ENCODE measurements around the gene KIF5B. TPM values are rescaled to one million over a fixed set of nuclear protein-coding genes. Genes with fewer than 3 reads are reported as not detected.
"Not testable (repeated sequence)": the region's sequence is repeated elsewhere in the genome, so short reads cannot be mapped to it uniquely, and the experiment has no call there.

Gene KIF5B
- total RNA-seq (10 to 100 TPM; 46.6 to 47.8 TPM), polyA plus RNA-seq (10 to 100 TPM; 17.0 to 19.6 (median 17.9) TPM), total RNA-seq (178 to 302 (median 226) reads per million in 6 experiments)

GRCh38 chr10:32056136-32057035 lies at the start of gene KIF5B:
Gene KIF5B, minus strand, starts transcription at chr10:32056425. Its CDS starts 452 bp downstream, at chr10:32055973.
- POLR2A ChIA-PET, result interaction anchor here (0.8 to 1.6 kb wide), 3 partner anchors 10 to 289 kb away, joined by 3 to 5 read pairs (median 3); no protein-coding TSS in a partner anchor
- ATAC-seq (peak; percentile 81 to 87), DNase-seq (peak; percentile 73 to 96 (median 88))
- H3K4me1 Mint-ChIP-seq, result peaks cover 4 to 56% (median 42%) of the 10 kb centered on the region in 4 donors
- peak within 1 kb of the TSS; percentile 90 to 99 (median 95) for H3K27ac Mint-ChIP-seq
- H3K9me3 Mint-ChIP-seq, result no peaks in the 10 kb centered on the region
- no peaks in the 10 kb centered on the region for H3K27me3 Mint-ChIP-seq
- H3K36me3 Mint-ChIP-seq, result no peaks in the 10 kb centered on the region
- H3K4me3 Mint-ChIP-seq, result peak within 1 kb of the TSS; percentile 91 to 99 (median 96)

GRCh38 chr10:32105782-32106382 lies 49.7 kb upstream of the KIF5B start:
- ATAC-seq, result no peak
- H3K4me3 Mint-ChIP-seq, result no peak overlapping the region
- POLR2A ChIA-PET, result no interaction called here
- peaks cover 0 to 9% (median 3%) of the 10 kb centered on the region in 5 donors for H3K27me3 Mint-ChIP-seq
- no peak overlapping the region for H3K27ac Mint-ChIP-seq
- peaks cover 0 to 2% (median 0%) of the 10 kb centered on the region in 3 donors for H3K36me3 Mint-ChIP-seq
- DNase-seq, result no peak
- no peaks in the 10 kb centered on the region for H3K4me1 Mint-ChIP-seq
- peaks cover 0 to 2% (median 0%) of the 10 kb centered on the region in 9 donors for H3K9me3 Mint-ChIP-seq

GRCh38 chr10:32104622-32105509 lies 48.6 kb upstream of the KIF5B start:
- H3K27ac Mint-ChIP-seq, result peak overlapping the region in 1 of 10 donors; percentile 7

GRCh38 chr10:32104181-32104580 lies 48.0 kb upstream of the KIF5B start:
- H3K27ac Mint-ChIP-seq, result no peak overlapping the region
- peaks cover 0 to 4% (median under 1%) of the 10 kb centered on the region in 9 donors for H3K9me3 Mint-ChIP-seq
- H3K36me3 Mint-ChIP-seq, result peaks cover 0 to 3% (median 2%) of the 10 kb centered on the region in 3 donors
- DNase-seq, result no peak
- H3K27me3 Mint-ChIP-seq, result peaks cover 0 to 9% (median 3%) of the 10 kb centered on the region in 5 donors
- no peaks in the 10 kb centered on the region for H3K4me1 Mint-ChIP-seq
- no peak for ATAC-seq
- no peak overlapping the region for H3K4me3 Mint-ChIP-seq
- POLR2A ChIA-PET, result no interaction called here

More at GRCh38 chr10:32104622-32105509, 48.6 kb upstream of the KIF5B start:
- no peak for ATAC-seq
- POLR2A ChIA-PET, result no interaction called here
- Mint-ChIP-seq H3K4me1 (no peaks in the 10 kb centered on the region), H3K27me3 (peaks cover 0 to 9% (median 3%) of the 10 kb centered on the region in 5 donors), H3K4me3 (no peak overlapping the region), H3K36me3 (peaks cover 0 to 2% (median 0%) of the 10 kb centered on the region in 3 donors), H3K9me3 (peaks cover 0 to 2% (median 0%) of the 10 kb centered on the region in 9 donors)
- DNase-seq, result no peak

DNA sequence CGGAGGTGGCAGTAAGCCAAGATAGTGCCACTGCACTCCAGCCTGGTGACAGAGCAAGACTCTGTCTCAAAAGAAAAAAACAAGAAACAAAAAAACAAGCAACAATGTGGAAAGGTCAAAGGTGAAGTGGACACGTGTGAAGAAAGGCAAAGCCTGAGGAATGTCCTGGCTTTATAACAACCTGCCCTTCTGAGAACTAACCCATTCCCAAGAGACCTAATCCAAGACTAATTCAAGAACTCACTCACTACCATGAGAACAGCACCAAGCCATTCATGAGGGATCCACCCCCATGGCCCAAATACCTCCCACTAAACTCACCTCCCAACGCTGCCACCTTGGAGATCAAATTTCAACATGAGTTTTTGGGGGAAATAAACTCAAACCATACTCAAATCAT lies 47.5 kb upstream of the KIF5B start:
- no peak for ATAC-seq
- Mint-ChIP-seq H3K9me3 (peaks cover 0 to 9% (median 5%) of the 10 kb centered on the region in 9 donors), H3K27ac (no peak overlapping the region), H3K4me3 (no peak overlapping the region), H3K36me3 (peaks cover 0 to 7% (median 2%) of the 10 kb centered on the region in 3 donors), H3K27me3 (peaks cover 0 to 9% (median 3%) of the 10 kb centered on the region in 5 donors), H3K4me1 (no peaks in the 10 kb centered on the region)
- POLR2A ChIA-PET, result no interaction called here
- DNase-seq, result no peak

DNA sequence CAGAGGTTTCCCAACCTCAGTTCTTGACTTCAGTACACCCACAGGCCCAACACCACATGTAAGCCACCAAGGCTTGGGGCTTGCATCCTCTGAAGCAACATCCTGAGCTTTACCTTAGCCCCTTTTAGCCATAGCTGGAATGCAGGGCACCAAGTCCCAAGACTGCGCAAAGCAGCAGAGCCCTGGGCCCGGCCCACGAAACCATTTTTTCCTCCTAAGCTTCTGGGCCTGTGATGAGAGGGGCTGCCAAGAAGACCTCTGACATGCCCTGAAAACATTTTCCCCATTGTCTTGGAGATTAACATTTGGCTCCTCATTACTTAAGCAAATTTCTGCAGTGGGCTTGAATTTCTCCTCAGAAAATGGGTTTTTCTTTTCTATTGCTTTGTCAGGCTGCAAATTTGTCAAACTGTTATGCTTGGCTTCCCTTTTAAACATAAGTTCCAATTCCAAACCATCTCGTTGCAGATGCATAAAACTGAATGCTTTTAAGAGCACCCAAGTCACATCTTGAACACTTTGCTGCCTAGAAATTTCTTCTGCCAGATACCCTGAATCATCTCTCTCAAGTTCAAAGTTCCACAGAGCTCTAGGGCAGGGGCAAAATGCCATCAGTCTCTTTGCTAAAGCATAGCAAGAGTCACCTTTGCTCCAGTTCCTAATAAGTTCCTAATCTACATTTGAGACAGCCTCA lies 42.5 kb upstream of the KIF5B start:
- H3K27ac Mint-ChIP-seq, POLR2A ChIA-PET, H3K4me3 Mint-ChIP-seq, H3K4me1 Mint-ChIP-seq, DNase-seq, ATAC-seq: not testable (repeated sequence)
- Mint-ChIP-seq H3K9me3 (peaks cover 0 to 22% (median 8%) of the 10 kb centered on the region in 9 donors), H3K27me3 (peaks cover 5 to 14% (median 7%) of the 10 kb centered on the region in 5 donors), H3K36me3 (peaks cover 0 to 20% (median 4%) of the 10 kb centered on the region in 3 donors)

GRCh38 chr10:32095116-32095733 lies 39.0 kb upstream of the KIF5B start:
- Mint-ChIP-seq H3K4me3 (no peak overlapping the region), H3K36me3 (peaks cover 0 to 20% (median 3%) of the 10 kb centered on the region in 3 donors), H3K27me3 (peaks cover 7 to 28% (median 11%) of the 10 kb centered on the region in 5 donors), H3K9me3 (peaks cover 0 to 22% (median 8%) of the 10 kb centered on the region in 9 donors), H3K27ac (no peak overlapping the region), H3K4me1 (no peaks in the 10 kb centered on the region)
- POLR2A ChIA-PET, result no interaction called here
- no peak for ATAC-seq
- no peak for DNase-seq

- no peak overlapping the region for H3K4me3 Mint-ChIP-seq
- no peak overlapping the region for H3K27ac Mint-ChIP-seq
- POLR2A ChIA-PET, result no interaction called here
- no peaks in the 10 kb centered on the region for H3K4me1 Mint-ChIP-seq
- peaks cover 7 to 28% (median 11%) of the 10 kb centered on the region in 5 donors for H3K27me3 Mint-ChIP-seq
- ATAC-seq (no peak), DNase-seq (no peak)
- peaks cover 0 to 13% (median 3%) of the 10 kb centered on the region in 3 donors for H3K36me3 Mint-ChIP-seq
- peaks cover 0 to 14% (median under 1%) of the 10 kb centered on the region in 9 donors for H3K9me3 Mint-ChIP-seq
Measured at GRCh38 chr10:32093650-32094049, 37.4 kb upstream of the KIF5B start.

DNA sequence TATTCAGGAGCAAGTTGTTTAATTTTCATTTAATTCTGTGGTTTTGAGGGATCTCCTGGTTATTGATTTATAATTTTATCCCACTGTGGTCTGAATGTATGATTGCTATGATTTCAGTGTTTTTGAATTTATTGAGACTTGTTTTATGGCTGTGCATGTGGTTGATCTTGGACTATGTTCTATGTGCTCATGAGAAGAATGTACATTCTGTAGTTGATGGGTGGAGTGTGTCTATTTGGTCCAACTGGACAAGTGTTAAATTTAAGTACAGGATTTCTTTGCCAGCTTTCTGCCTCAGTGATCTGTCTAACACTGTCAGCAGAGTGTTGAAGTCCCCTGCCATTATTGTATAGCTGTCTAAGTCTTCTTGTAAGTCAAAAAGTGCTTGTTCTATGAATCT lies 34.8 kb upstream of the KIF5B start:
- POLR2A ChIA-PET, result no interaction called here
- H3K27ac Mint-ChIP-seq, result no peak overlapping the region
- no peak for DNase-seq
- peaks cover 7 to 28% (median 11%) of the 10 kb centered on the region in 5 donors for H3K27me3 Mint-ChIP-seq
- peaks cover 0 to 6% (median 3%) of the 10 kb centered on the region in 3 donors for H3K36me3 Mint-ChIP-seq
- no peak overlapping the region for H3K4me3 Mint-ChIP-seq
- no peak for ATAC-seq
- no peaks in the 10 kb centered on the region for H3K4me1 Mint-ChIP-seq
- H3K9me3 Mint-ChIP-seq, result peaks cover 0 to 2% (median 0%) of the 10 kb centered on the region in 9 donors

DNA sequence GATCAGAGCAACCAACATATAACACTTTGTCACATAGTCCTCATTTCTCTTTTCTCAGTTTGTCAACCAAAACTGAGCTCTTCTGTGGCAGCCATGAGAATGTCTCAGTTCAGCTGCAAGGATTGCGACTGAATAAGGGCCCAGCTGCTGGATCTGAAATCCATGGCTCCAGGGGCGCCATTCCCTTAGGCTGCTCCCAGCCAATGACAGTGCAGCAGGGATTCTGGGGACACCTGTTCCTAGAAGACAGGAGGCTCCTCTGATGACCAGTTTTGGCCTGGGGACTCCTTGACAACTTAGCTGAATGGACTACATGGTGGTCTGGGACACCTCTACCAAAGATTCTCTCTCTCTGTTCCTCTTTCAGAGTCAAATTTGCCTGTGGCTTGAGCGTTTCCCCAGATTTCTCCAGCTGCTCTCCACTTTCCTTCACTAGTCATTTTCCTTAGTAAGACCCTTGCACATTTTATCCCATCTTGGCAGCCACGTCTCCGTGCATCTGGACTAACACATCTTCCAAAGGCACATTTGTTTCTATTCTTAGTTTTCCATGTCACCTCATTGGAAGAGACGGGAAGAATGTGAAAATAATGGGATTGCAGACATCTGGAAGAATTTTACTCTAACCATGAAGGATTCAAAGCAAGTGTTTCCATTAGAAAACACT lies 28.1 kb upstream of the KIF5B start:
- POLR2A ChIA-PET, result no interaction called here
- Mint-ChIP-seq H3K4me1 (no peaks in the 10 kb centered on the region), H3K36me3 (no peaks in the 10 kb centered on the region), H3K27me3 (peaks cover 0 to 4% (median 0%) of the 10 kb centered on the region in 5 donors), H3K9me3 (no peaks in the 10 kb centered on the region), H3K4me3 (no peak overlapping the region), H3K27ac (peak overlapping the region in 1 of 10 donors; percentile 61)
- ATAC-seq, result no peak
- no peak for DNase-seq

DNA sequence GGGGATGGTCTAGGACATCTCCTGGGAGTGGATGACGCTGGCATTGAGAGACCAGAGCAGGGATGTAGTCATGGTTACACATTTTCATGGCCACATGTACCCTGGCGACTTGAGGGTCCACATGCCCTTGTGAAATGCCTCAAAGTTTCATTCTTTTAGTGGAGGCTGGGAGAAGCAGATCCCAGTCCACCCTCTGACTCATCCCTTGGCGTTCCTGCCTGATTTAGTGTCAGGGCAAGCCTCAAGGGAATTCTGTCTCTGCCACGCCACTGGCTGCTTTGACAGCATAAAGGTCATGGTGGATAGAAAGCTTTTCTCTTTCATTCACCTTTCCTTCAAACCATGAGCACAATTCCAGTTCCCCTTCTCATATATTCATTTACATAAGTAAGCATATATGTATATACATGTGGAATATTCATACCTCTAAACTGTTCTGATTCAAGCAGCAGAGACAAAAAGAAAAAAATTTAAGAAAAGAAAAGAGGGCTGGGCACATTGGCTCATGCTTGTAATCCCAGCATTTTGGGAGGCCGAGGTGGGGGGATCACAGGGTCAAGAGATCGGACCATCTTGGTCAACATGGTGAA lies 21.8 kb upstream of the KIF5B start:
- ATAC-seq, result no peak
- Mint-ChIP-seq H3K9me3 (no peaks in the 10 kb centered on the region), H3K4me1 (no peaks in the 10 kb centered on the region), H3K36me3 (no peaks in the 10 kb centered on the region), H3K27ac (no peak overlapping the region), H3K4me3 (no peak overlapping the region), H3K27me3 (peaks cover 0 to 2% (median 0%) of the 10 kb centered on the region in 5 donors)
- DNase-seq, result no peak
- POLR2A ChIA-PET, result no interaction called here

All from naive thymus-derived CD8-positive, alpha-beta T cell (primary cell).